ENCODE data around the gene PHF21A.

GRCh38 chr11:46044601-46045000 lies 76.7 kb downstream of the PHF21A start:
- TF ChIP-seq, protein P1, sequence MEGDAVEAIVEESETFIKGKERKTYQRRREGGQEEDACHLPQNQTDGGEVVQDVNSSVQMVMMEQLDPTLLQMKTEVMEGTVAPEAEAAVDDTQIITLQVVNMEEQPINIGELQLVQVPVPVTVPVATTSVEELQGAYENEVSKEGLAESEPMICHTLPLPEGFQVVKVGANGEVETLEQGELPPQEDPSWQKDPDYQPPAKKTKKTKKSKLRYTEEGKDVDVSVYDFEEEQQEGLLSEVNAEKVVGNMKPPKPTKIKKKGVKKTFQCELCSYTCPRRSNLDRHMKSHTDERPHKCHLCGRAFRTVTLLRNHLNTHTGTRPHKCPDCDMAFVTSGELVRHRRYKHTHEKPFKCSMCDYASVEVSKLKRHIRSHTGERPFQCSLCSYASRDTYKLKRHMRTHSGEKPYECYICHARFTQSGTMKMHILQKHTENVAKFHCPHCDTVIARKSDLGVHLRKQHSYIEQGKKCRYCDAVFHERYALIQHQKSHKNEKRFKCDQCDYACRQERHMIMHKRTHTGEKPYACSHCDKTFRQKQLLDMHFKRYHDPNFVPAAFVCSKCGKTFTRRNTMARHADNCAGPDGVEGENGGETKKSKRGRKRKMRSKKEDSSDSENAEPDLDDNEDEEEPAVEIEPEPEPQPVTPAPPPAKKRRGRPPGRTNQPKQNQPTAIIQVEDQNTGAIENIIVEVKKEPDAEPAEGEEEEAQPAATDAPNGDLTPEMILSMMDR (IDR thresholded peaks at IDR 0.05; ENCODE audit: extremely low read depth in 1 of 2, insufficient read depth in 1 of 2, low read depth in 1 of 2, low read length in 2 of 2) = no peak
- TF ChIP-seq EZH2 (IDR thresholded peaks at IDR 0.05; ENCODE audit: borderline replicate concordance, low read depth, low read length, severe bottlenecking) = no peak
- no peak for TF ChIP-seq JUN (IDR thresholded peaks at IDR 0.05; ENCODE audit: borderline replicate concordance, insufficient read depth, insufficient read length, low read depth)
- no peak for TF ChIP-seq POLR2AphosphoS5 (IDR thresholded peaks at IDR 0.05; ENCODE audit: insufficient read depth, low read depth, low read length)
- no peak for TF ChIP-seq MYC (IDR thresholded peaks at IDR 0.05; ENCODE audit: low read depth, low read length)

All from endothelial cell of umbilical vein (primary cell).